PFSK-1 (cell line): ENCODE data around the gene ISM1.

ENCODE experiments used
- POLR2AphosphoS5 ChIP-seq: IDR thresholded peaks from 2 replicates; pipeline ENCODE4 v1.6.1; 2012; ENCODE audit warnings: low read depth, mild to moderate bottlenecking, control low read depth, low read length, moderate library complexity
- SIN3A ChIP-seq: IDR thresholded peaks from 2 replicates; pipeline ENCODE4 v1.6.1; 2012; ENCODE audit warnings: mild to moderate bottlenecking, low read length, moderate library complexity, borderline replicate concordance; ENCODE audit not compliant: insufficient read depth
- TAF1 ChIP-seq: IDR thresholded peaks from 2 replicates; pipeline ENCODE4 v1.6.1; 2012; ENCODE audit warnings: low read length, control low read depth, borderline replicate concordance; ENCODE audit not compliant: insufficient read depth

DNA sequence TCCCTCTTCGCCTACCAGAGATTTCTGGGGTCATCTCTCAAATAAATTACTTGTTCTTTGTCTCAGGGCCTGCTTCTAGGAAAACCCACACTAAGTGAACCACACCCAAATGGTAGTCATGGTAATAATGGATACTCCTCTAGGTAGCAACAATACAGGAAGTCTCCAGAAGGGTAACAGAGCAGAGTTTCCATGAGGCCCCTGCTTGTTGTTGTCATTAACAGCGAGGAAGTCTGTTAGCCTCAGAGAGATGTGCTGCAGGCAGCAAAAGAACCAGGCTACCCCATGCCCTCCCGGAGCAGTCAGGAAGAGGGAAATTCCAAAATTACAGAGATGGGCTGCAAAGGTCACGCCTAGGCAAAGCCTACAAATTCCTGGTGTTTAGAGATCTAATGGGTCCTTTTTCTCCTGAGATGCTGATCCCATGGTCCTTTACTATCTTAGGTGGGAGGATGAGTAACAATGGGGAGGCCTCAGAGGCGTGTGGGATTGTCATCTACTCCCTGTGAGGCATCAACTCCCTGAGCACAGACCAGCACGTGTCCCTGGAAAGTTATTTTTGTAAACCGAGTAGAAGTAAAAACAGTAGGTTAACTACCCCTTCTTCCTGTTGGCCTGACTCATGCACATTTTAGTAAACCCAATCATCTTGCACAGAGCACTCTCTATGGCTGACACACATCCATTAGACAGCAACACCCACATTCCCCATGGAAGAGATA, 10.1 kb downstream of the ISM1 start:
- TF ChIP-seq TAF1 (no peak), SIN3A (no peak), POLR2AphosphoS5 (no peak)
